G401.6 (cell line): Measurements from ENCODE around the gene TNRC6C.

Experiments
- FAIRE-seq: peaks from 2 replicates; lab custom pipeline; 2012; peaks lifted over from hg19 to GRCh38; lab: Jason Lieb, UNC

Gene TNRC6C

DNA sequence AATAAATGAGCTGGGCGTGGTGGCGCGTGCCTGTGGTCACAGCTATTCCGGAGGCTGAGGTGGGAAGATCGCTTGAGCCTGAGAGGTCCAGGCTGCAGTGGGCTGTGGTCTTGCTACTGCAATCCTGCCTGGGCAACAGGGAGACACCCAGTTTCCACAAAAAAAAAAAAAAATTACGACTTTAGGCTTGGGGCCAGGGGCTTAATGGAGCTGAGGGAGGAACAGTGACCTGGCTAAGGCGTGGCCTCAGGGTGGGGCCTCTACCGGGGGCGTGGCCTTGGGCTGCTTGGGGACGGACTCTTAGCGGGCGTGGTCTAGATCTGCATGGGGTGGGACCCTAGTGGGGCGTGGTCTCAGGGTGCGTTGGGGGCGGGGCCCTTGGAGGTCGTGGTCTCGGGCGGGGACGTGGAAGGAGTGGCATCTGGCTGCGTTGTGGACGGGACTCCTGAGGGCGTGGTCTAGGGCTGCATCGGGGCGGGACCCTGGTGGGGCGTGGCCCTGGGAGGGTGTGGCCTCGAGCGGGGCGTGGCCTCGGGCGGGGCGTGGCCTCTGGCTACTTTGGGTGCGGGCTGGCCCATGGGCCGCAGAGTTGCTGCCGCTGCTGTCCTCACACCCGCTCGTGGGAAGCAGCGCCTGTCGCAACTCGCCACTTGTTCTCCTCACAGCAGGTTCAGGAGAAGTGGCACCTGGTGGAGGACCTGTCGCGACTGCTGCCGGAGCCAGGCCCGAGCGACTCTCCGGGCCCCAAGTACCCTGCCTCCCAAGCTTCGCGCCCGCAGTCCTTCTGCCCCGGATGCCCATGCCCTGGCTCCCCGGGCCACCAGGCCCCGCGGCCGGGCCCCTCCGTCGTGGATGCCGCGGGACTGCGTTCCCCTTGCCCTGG lies 181.9 kb downstream of the TNRC6C start:
- peak; percentile 97 for FAIRE-seq

DNA sequence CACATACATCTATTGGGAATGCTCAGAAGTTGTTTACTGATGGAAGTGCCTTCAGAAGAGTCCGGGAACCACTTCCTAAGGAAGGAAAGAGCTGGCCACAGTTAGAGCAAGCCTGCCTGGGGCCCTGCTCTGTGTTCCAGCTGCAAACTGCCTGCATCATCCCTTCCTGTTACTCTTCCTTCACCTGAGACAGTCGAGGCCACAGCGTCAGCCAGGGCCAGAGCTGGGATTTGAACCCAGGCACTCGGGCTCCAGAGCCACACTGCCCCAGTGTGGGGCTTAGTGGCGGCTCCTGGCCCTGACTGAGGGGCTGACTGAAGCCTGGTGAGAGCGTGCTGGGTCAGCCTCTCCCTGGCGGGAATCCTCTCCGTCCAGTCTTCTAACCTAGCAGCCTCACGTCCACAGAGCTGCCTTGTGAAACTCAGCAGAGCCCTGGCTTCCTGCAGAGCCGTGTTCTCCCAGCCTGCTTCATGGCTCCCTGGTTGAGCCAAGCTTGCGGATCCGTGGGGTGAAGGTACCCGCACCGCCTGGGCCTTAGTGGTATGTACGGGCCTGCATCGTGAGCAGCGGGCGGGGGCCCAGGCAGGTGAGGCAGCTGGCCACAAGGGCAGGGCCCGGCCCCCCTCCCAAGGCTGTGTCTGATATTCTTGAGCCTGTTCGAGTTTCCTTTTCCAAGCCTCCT lies 183.1 kb downstream of the TNRC6C start:
- FAIRE-seq: no peak

DNA sequence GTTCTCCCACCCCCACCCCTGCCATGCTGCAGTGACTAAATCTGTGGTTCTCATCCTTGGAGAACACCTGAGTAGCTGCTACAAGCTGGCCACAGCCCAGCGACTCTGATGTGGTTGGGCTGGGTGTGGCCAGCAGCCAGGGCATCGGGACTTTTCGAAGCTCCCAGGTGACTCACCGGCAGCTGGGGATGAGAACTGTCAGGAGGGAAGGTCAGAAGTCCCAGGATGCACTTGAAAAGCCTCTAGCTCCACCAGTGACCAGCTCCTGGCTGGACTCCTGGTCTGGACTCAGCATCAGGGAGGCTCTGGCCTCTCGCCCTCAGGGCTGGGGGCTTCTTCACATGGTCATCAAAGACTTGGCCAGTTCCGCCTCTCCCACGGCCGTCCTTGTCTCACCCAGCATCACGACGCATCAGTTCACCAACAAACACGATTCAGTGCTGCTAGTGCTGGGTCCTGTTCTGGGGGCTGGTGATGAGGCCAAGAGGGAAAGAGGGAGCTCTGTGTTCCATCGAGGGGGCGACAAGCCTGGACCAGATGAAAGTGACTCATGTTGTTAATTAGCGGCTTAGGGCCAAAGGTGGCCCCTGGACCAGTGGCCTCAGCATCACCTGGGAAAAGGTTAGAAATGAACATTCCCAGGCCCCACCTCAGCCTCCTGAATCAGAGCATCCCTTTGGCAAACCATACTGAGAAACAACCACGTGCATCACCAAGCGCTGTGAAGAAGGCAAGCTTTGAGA lies 183.8 kb downstream of the TNRC6C start:
- FAIRE-seq: no peak

DNA sequence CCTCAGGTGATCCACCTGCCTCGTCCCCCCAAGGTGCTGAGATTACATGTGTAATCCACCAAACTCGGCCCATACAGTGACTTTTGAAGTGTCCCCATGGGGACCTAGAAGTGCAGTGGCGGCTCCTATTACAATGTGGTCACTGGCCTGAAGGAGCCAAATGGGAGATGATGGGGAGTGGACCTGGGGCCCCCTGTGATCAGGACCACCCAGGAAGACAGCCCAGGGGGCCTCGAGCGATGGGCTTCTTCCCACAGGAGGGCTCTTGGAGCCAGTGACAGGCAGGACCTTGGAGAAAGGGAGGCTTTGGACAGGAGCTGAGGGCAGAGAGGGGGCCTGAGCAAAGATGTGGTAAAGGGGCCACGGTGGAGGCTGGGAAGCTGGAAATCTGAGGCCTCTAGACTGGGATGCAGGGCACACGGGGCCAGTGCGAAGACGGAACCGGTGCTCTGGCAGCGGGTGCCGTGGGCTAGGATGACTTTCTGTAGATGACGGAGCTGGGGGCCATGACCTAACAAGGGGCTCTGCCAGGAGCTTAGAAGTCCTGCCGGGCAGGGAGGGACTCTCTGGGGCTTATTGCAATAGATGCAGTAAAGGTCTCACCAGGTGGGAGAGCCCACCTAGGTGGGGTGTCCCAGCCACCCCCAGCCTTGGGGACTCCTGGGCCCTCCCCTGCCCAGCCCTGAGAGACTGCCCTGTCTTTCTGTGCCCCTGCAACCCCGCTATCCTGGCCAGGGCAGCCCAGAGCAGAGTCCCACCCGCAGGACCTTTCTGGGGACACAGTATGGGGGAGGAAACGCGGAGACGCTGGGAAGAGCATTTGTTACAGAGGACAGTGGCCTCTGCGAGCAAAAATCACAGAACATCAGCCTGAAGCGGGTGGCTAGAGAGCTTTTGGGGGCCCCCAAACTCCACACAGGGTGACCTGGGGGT lies 185.0 kb downstream of the TNRC6C start:
- no peak for FAIRE-seq

DNA sequence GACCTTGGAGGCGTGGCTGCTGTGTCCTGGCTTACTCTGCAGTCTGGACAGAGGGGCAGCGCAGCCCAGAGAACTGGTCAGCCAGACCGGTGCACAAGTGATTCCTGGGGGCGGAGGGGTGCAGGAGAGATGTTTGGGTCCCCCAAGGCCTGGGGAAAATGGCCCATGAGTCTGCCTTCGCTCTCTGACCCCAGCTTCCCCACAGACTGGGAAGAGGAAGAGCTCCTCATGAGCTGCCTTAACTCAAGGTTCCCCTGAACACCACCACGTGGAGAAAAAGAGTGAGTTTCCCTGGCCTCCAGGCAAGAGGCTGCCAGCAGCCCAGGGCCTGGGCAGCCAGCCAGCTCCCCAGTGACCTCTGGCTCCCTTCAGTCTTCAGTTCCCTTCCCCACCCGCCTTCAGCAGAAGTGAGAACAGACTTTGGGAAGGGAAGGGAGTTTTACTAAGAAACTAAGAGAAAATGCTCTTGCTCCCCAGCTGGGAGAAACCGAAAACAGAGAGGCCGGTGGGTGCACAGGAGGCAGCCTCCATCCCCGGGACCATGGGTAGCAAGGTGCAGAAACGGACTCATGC lies 185.7 kb downstream of the TNRC6C start:
- no peak for FAIRE-seq

DNA sequence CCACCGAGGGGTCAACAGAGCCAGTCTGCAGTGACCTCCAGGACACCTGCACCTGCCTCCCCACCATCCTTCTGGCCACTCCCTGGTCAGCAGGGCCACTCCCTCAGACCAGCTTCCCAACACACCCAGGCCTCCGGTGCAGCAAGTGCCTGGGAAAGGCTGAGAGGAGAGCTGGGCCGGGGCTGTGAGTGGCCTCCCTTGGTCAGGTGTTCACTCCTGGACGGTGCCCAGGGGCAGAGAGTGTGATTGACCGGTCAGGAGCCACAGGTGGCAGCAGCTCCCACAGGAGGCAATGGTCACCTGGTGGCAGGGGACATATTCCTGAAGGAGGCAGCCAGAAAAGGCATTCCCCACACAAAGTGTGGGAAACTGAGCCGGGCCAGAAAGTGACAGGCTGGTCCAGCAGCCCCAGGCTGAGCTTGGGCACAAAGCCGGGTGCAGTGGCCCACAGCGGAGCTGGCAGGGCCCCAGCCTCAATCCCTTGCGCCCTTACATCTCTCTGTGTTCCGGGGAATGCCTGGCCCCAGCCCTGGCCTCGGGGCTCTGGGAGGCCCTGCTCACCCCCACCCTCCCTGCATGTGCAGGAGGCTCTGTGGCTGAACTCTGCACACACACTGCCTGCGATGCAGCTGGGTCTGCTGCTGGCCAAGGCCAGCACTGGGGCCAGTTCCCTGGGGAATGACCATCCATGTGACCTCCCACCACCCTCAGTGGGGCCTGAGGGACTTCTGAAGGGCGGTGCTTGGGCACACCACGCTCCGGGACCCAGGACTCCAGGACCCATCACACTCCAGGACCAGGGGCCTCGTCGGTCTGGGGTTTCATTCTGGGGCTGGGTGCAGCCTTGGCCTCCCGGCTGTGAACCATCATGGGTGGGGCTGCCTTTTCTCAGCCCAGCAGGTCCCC lies 186.5 kb downstream of the TNRC6C start:
- FAIRE-seq: no peak

DNA sequence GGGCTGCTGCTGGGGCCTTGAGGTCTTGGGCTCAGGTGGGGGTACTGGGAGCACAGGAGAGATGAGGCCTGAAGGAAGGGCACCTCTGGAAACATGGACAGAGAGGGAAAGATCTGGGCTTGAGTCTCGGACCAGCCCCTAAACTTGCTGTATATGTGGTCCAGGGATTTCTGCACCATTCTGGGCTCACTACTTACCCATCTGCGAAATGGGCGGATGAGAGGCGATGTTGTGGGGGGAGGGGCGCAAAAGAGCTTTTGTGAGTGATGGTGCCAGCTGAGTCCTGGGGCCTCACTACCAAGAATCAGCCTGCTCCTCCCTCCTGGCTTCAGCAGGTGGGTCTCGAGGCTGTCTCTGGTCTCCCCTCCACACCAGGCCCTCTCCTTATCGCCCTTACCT lies 188.0 kb downstream of the TNRC6C start:
- no peak for FAIRE-seq

DNA sequence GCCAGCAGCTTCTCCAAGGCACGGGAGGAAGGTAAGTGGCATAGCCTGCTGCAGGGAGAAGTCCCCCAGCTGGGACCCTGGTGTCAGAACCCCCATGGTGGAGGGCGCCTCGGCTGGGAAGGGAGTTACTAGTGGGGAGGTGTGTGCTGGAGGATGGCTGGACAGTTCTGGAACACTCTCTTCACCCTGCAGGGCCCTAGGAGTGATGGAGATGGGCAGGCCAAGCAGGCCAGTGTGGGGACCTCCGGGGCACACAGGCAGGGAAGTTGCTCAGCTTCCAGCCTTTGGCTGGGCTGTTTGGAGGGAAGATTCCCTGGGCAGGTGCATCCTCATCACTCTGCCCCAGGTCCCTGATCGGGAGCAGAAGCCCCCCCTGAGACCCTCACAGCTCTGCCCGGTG lies 188.4 kb downstream of the TNRC6C start:
- FAIRE-seq: no peak

DNA sequence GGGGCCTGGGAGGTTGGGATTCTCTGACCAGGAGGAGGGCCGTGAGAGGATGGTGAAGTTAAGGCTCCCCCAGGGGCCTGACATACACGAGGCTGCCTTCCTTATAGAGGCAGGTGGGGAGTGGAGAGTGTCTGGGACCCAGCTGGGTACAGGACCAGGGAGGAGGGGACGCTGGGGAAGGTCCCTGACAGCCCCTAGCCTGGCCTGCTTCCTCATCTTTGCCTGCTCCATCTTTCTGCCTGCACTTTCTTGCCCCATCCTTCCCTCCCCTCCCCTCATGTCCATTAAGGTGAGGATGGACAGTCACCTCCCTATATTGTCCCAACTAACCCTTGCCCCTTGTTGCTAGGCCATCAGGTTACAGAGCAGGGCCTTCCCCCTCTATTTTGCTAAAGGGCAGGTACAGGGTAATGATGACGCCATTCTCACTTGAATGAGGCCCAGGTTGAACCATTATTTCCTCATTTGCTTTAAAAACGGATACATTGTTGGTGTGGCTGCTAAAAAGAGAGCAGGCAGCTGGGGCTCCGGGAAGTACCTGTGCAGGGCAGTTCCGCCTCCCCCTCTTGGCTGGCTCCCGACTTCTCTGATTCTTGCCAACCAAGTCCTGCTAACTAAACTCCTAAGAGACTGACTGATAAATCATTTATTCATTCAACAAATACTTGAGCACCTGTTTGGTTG lies 189.0 kb downstream of the TNRC6C start:
- no peak for FAIRE-seq

DNA sequence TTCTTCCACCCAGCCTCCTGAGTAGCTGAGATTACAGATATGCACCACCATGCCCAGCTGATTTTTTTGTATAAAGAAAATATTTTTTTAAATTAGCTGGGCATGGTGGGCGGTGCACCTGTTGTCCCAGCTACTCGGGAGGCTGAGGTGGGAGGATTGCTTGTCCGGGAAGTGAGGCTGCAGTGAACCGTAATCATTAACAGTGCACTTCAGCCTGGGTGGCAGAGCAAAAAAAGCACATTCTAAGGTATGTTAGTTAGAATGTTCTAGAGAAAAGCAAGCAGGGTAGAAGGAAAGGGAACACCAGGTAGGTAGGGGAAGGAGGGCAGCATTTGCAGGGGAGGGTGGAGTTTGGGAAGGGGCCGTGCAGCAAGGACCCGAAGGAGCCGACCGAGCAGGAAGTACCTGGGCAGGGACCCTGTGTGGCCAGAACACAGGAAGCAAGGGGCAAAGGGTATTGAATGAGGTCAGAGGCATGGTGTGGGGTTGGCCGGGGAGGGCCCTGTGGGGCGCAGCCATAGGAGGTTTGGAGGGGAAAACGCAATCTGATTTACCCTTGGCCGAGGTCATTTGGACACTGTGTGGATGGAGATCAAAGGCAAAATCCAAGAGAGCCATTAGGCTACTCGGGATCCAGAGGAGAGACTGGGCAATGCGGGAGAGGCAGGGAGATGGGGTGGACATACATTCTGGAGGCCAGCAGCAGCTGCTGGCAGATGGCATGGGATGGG lies 189.9 kb downstream of the TNRC6C start:
- FAIRE-seq: no peak

DNA sequence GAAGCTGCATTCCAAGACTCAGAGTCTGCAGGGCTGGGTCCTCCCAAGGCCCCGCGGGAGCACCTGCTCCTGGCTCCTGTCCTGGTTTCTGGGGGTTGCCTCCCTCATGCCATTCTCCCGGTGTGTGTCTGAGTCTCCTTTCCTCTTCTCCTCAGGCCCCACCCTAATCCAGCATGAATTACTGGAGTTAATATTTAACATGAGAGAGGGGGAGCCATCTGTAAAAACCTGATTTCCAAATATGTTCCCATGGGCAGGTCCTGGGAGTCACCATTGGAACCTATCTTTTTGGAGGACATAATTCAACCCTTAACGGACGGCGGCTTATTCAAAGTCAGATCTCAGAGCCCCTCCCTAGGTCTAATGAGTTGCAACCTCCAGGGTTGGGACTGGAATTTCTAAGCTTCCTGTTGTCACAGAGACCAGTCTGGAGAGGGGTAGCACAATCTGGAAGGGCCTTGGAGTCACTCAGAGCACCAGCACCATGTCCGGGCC lies 193.1 kb downstream of the TNRC6C start:
- FAIRE-seq: no peak

DNA sequence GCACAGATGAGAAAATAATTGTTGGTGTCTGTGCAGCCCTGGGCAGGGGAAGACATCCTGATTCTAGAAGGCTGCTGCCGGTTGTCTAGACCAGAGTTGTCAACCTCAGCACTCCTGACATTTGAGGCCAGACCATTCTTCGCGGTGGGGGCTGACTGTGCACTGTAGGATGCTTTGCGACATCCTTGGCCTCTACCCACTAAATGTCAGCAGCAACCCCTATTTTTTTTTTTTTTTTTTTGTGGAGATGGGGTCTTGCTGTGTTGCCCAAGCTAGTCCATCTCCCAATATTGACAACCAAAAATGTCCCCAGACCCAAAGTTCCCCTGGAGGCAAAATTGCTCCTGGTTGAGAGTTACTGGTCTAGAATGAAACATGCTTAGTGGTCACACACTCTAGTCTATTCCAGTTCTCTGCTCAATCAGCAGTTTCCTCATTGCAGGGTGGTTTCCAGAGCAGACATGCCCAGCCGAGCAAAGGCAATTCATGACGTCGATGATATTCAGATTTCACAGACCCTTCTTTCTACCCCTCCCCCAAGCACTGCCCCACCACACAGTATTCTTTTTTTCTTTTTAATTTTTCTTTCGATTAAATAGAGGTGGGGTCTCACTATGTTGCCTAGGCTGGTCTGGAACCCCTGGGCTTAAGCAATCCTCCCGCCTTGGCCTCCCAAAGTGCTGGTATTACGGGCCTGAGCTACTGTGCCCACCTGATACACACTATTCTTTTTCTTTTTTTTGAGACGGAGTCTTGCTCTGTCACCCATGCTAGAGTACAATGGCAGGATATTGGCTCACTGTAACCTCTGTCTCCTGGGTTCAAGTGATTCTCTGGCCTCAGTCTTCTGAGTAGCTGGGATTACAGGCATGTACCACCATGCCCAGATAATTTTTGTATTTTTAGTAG lies 196.7 kb downstream of the TNRC6C start:
- no peak for FAIRE-seq
